ENCODE data around the gene TENT4A.

TENT4A gene

GRCh38 chr5:6755941-6756340 lies 42.7 kb downstream of the TENT4A start:
- no peak overlapping the region for H3K4me3 ChIP-seq (ENCODE audit: low read depth, low read length)
- TF ChIP-seq CTCF (IDR thresholded peaks at IDR 0.05; ENCODE audit: low read depth, low read length), result no peak

GRCh38 chr5:6757414-6757969 lies 44.3 kb downstream of the TENT4A start:
- no peak for TF ChIP-seq CTCF (IDR thresholded peaks at IDR 0.05; ENCODE audit: low read depth, low read length)
- no peak overlapping the region for H3K4me3 ChIP-seq (ENCODE audit: low read depth, low read length)

GRCh38 chr5:6758236-6758635 lies 45.0 kb downstream of the TENT4A start:
- TF ChIP-seq CTCF (IDR thresholded peaks at IDR 0.05; ENCODE audit: low read depth, low read length), result no peak
- no peak overlapping the region for H3K4me3 ChIP-seq (ENCODE audit: low read depth, low read length)

- no peak overlapping the region for H3K4me3 ChIP-seq (ENCODE audit: low read depth, low read length)
- TF ChIP-seq CTCF (IDR thresholded peaks at IDR 0.05; ENCODE audit: low read depth, low read length), result no peak
Measured at GRCh38 chr5:6758706-6759105, 45.5 kb downstream of the TENT4A start.

GRCh38 chr5:6759401-6759800 lies 46.2 kb downstream of the TENT4A start:
- no peak for TF ChIP-seq CTCF (IDR thresholded peaks at IDR 0.05; ENCODE audit: low read depth, low read length)
- no peak overlapping the region for H3K4me3 ChIP-seq (ENCODE audit: low read depth, low read length)

GRCh38 chr5:6759983-6760382 lies 46.8 kb downstream of the TENT4A start:
- TF ChIP-seq CTCF (IDR thresholded peaks at IDR 0.05; ENCODE audit: low read depth, low read length), result no peak
- no peak overlapping the region for H3K4me3 ChIP-seq (ENCODE audit: low read depth, low read length)

- H3K4me3 ChIP-seq (ENCODE audit: low read depth, low read length), result no peak overlapping the region
- TF ChIP-seq CTCF (IDR thresholded peaks at IDR 0.05; ENCODE audit: low read depth, low read length), result no peak
Measured at GRCh38 chr5:6760686-6761085, 47.5 kb downstream of the TENT4A start.

All from WI38 (cell line).